Cardiac fibroblast (primary cell): ENCODE measurements around the gene SMYD3.

Experiments used
- DNase-seq, 2 donors: peaks; one replicate each; pipeline versions ENCODE4 v3.0.0 to v3.0.0-alpha.2; 2010; ENCODE audit warnings: low read depth in 2 of 2
- H3K4me3 ChIP-seq, 2 donors: replicated peaks in 1 of 2; 1 replicate in 1 of 2; 2 replicates in 1 of 2; pipeline ENCODE4 v1.5.1; 2011; ENCODE audit warnings: low read depth in 2 of 2, low read length in 2 of 2, mild to moderate bottlenecking in 2 of 2, moderate library complexity in 1 of 2
- CTCF ChIP-seq: IDR thresholded peaks from one replicate; pipeline ENCODE4 v1.5.1; 2011; ENCODE audit warnings: low read depth, mild to moderate bottlenecking, low read length, inconsistent platforms

The SMYD3 gene

GRCh38 chr1:246166841-246167240 is 340.2 kb downstream of the SMYD3 start:
- TF ChIP-seq CTCF, result no peak
- no peak overlapping the region for H3K4me3 ChIP-seq
- no peak for DNase-seq

GRCh38 chr1:246165826-246166709 is 341.0 kb downstream of the SMYD3 start:
- H3K4me3 ChIP-seq, result no peak overlapping the region
- no peak for DNase-seq
- no peak for TF ChIP-seq CTCF

- TF ChIP-seq CTCF, result no peak
Observed at GRCh38 chr1:246164764-246165163, 342.3 kb downstream of the SMYD3 start.

GRCh38 chr1:246162560-246162959 is 344.5 kb downstream of the SMYD3 start:
- DNase-seq, result no peak
- TF ChIP-seq CTCF, result no peak
- no peak overlapping the region for H3K4me3 ChIP-seq

More at GRCh38 chr1:246164764-246165163, 342.3 kb downstream of the SMYD3 start:
- DNase-seq, result no peak
- H3K4me3 ChIP-seq, result no peak overlapping the region

GRCh38 chr1:246161626-246162025 is 345.5 kb downstream of the SMYD3 start:
- H3K4me3 ChIP-seq, result no peak overlapping the region
- DNase-seq, result peak; percentile 69 to 87
- TF ChIP-seq CTCF, result no peak

- H3K4me3 ChIP-seq, result no peak overlapping the region
- no peak for DNase-seq
- TF ChIP-seq CTCF, result no peak
Observed at GRCh38 chr1:246160905-246161304, 346.2 kb downstream of the SMYD3 start.
